Neuron (in vitro differentiated cells): ENCODE results near the gene OAF.

Source experiments
- H2AFZ ChIP-seq: one replicate; pipeline ENCODE4 v1.6.1; 2013; ENCODE audit warnings: low read depth, mild to moderate bottlenecking, inconsistent platforms, low read length, moderate library complexity
- H3K27me3 ChIP-seq: one replicate; pipeline ENCODE4 v1.6.1; 2013; ENCODE audit warnings: low read length; ENCODE audit not compliant: insufficient read depth
- H3K36me3 ChIP-seq: one replicate; pipeline ENCODE4 v1.6.1; 2013; ENCODE audit warnings: low read length; ENCODE audit not compliant: insufficient read depth
- H3K4me1 ChIP-seq: one replicate; pipeline ENCODE4 v1.6.1; 2013; ENCODE audit warnings: low read length; ENCODE audit not compliant: insufficient read depth
- H3K4me3 ChIP-seq: 2 replicates; pipeline ENCODE4 v1.5.1; 2013; ENCODE audit warnings: mild to moderate bottlenecking, low read length, moderate library complexity
- H3K9me3 ChIP-seq: one replicate; pipeline ENCODE4 v1.6.1; 2013; ENCODE audit warnings: low read length

The OAF gene

DNA sequence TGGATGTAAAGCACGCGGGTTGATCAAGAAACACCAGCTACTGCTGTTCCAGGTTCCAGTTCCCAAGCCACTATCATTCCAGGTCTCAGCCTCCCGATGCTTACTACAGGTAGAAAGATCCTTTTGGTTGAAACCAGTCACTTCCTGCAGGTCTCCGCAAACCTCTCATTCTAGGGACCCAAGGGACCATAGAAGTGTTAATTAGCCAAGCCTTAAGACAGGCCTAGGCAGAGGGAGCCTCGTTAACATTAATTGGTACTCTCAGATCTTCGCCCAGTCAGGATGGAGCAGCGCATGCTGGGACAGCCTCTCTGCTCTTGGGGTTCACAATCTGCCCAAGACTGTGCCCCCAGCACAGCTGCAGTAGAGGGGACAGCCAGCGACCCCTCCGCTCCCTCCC lies 11.2 kb upstream of the OAF start:
- no peak overlapping the region for H3K4me3 ChIP-seq
- peaks cover 11% of the 10 kb centered on the region for H3K4me1 ChIP-seq
- no peaks in the 10 kb centered on the region for H3K36me3 ChIP-seq
- no peaks in the 10 kb centered on the region for H3K9me3 ChIP-seq
- H2AFZ ChIP-seq, result no peak overlapping the region
- peaks cover 6% of the 10 kb centered on the region for H3K27me3 ChIP-seq

DNA sequence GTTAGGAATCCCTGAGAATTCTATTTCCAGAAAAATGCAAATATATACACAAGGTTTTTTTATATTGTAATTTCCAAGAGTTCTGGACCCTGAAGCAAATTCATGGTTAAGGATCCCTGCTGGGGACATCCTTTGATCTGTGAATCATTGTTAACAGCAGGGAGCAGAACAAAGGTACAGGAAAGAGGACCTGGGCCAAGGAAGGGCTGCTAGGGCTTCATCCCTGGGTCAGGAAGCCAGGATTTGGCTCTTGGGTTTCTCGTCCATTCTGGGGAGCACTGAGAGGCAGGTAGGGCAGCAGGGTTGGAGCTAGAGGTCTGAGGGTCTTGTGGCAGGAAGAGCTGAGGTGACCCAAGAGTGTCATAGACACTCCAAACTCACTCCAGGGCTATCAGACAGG lies 10.2 kb upstream of the OAF start:
- no peaks in the 10 kb centered on the region for H3K36me3 ChIP-seq
- H2AFZ ChIP-seq, result no peak overlapping the region
- H3K9me3 ChIP-seq, result no peaks in the 10 kb centered on the region
- peaks cover 6% of the 10 kb centered on the region for H3K27me3 ChIP-seq
- H3K4me1 ChIP-seq, result peaks cover 8% of the 10 kb centered on the region
- no peak overlapping the region for H3K4me3 ChIP-seq

DNA sequence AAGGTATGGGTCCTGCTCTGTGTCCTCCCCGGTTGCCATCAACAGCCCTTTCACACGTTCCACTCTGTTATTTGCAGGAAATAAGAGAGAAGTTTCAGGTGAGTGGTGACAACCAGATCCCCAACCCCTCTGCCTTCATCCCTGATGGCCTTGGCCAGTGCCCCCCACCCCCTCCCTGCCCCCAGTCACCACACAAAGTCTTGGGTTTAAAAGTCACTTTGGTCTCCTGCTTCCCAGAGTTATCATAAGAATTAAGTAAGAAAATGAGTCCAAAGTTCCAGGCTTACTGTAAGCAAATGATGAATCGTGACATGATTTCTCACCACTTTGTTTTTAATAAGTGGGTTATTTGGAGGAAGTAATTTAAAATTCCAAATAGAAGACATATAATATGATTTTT lies 9.2 kb upstream of the OAF start:
- Histone ChIP-seq H3K9me3 (no peaks in the 10 kb centered on the region), H3K4me1 (no peaks in the 10 kb centered on the region), H3K36me3 (no peaks in the 10 kb centered on the region), H3K4me3 (no peak overlapping the region), H2AFZ (no peak overlapping the region), H3K27me3 (peaks cover 6% of the 10 kb centered on the region)

DNA sequence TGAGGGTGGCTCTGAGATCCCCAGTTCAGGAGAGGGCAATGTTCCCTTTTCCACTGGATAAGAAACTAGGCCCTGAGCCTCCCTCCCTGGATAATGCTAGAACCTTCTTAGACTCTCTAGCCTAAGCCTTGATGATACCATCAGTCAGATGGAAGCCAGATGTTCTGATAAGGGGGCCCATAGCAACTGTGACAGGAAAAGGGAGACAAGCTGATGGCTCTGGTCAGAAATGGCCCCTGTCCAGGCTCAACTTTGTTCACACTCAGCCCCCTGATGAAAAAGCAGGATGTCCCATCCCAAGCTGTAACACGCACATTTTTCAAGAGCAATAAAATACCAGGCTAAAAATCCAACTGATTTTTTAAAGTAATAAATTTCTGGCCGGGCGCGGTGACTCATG lies 7.2 kb upstream of the OAF start:
- Histone ChIP-seq H3K4me1 (no peaks in the 10 kb centered on the region), H3K27me3 (peaks cover 2% of the 10 kb centered on the region), H3K4me3 (no peak overlapping the region), H3K9me3 (no peaks in the 10 kb centered on the region), H2AFZ (no peak overlapping the region), H3K36me3 (no peaks in the 10 kb centered on the region)

DNA sequence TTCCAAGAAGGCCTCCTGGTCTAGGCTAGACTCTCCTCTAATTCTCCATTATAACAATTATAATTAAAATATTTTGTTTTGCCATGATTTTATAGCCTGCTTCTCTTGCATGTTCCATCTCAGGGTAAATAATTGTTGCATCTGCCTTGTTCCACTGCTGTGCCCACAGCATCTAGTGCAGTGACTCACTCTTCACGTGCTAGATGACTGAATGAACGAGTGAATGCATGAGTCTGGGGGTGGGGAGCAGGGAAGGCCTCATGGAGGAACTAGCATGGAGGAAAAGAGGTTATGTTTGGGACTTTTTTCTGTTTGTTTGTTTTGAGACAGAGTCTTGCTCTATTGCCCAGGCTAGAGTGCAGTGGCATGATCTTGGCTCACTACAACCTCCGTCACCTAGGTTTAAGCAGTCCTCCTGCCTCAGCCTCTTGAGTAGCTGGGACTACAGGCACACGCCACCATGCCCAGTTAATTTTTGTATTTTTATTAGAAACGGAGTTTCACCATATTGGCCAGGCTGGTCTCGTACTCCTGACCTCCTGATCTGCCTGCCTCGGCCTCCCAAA lies 5.2 kb upstream of the OAF start:
- no peaks in the 10 kb centered on the region for H3K36me3 ChIP-seq
- no peak overlapping the region for H2AFZ ChIP-seq
- no peaks in the 10 kb centered on the region for H3K9me3 ChIP-seq
- H3K27me3 ChIP-seq, result no peaks in the 10 kb centered on the region
- no peak overlapping the region for H3K4me3 ChIP-seq
- peaks cover 7% of the 10 kb centered on the region for H3K4me1 ChIP-seq

DNA sequence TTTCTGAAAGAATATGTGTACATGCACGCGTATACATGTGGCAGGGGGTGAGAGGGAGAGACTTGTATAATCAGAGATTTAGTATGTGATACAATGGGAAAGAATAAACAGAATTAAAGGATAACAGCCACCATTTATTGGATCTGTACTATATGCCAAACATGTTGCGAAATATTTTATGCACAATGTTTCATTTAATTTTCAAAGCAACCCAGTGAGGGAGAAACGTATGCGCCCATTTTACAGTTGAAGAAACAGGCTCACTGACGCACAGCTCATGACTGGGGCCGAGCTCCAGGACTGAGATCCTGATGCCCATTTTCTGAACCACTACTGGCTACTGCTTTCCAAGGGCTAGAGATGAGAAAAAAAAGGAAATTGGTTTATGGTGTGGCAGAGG lies 3.3 kb upstream of the OAF start:
- Histone ChIP-seq H3K27me3 (peaks cover 5% of the 10 kb centered on the region), H3K4me3 (no peak overlapping the region), H3K36me3 (no peaks in the 10 kb centered on the region), H3K4me1 (peaks cover 13% of the 10 kb centered on the region), H3K9me3 (no peaks in the 10 kb centered on the region), H2AFZ (no peak overlapping the region)

DNA sequence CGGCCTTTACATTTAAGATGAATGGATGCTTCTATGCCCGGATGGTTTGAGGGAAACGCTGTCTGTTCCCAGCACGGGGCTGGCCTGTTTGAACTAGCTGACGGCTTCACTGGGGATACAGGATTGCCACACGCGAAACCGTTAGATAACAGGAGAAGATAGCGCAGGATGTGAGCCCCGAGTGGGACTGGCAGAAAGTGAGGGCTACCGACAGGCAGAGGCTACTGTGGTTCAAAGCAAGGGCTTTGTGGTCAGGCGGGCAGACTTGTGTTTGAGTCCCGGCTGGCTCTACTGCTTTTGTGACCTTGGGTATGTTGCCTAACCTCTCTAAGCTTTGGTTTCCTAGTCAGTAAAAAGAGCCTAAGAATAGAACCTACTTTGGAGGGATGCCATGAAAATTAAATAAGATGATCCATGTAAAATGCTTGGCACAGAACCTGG lies 2.8 kb upstream of the OAF start:
- Histone ChIP-seq H3K27me3 (peaks cover 5% of the 10 kb centered on the region), H3K4me3 (no peak overlapping the region), H3K4me1 (peaks cover 16% of the 10 kb centered on the region), H2AFZ (no peak overlapping the region), H3K9me3 (no peaks in the 10 kb centered on the region), H3K36me3 (no peaks in the 10 kb centered on the region)

DNA sequence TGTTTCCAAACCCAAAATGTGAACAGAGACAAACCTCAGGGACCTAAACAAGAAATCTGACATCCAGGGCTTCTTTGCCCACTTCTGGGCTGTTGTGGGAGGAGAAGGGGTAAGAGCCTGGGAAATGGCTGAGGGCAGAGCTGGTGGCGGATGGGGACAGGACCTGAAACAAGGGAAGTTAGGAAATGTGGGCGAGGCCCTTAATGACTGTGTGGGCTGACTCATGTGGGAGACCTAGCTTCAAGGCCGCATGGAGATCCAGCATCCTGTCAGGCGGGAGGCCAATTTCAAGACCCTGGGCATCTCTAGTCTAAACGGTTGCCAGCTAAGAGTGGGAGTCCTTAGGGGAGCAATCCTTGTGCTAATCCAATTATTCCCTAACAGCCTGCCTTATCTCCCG lies 2.1 kb upstream of the OAF start:
- no peaks in the 10 kb centered on the region for H3K36me3 ChIP-seq
- H2AFZ ChIP-seq, result no peak overlapping the region
- peaks cover 5% of the 10 kb centered on the region for H3K27me3 ChIP-seq
- no peak overlapping the region for H3K4me3 ChIP-seq
- H3K4me1 ChIP-seq, result peaks cover 16% of the 10 kb centered on the region
- H3K9me3 ChIP-seq, result no peaks in the 10 kb centered on the region

DNA sequence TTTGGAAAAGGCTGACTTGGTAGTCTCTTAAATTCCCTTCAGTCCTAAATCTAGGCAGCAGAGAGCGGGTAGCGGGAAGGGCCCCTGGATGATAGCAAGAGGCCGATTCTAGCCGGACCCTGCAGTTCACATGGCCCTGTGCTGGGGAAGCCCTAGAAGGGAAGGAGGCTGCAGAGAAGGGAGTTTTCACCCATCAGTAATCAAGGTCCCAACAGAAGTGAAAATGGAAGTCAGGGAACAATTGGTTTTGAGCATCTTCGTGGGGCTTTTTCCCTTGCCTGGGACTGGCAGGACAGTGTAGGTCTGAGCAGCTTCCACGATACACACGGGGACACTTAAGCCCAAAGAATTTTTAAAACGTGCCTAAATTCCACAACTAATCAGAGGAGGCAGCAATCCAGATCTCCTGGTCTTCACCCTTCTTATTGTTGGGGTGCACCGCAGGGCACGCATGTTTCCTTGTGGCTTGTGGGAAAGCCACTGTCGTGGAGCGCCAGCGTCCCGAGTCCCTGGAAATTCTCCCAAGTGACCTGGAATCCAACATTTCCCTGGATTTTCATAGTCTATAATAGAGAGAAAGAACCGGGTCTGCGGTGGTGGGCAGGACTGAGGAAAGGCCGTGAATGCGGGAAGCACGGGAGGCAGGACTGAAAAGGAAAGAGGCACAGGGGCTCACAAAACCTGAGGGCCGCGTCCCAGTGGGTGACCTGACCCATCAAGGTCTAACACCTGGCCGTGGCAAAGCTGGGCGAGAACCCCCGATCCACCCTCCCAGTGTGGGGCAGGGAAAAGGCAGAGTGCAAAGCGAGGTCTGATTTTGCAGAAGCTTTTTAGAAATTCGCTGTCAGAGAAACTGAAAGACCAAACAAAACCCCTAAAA lies 846 bp upstream of the OAF start:
- Histone ChIP-seq H3K36me3 (no peaks in the 10 kb centered on the region), H3K4me3 (peak overlapping the region; percentile 53), H2AFZ (peak overlapping the region; percentile 80), H3K27me3 (peaks cover 5% of the 10 kb centered on the region), H3K4me1 (peaks cover 16% of the 10 kb centered on the region), H3K9me3 (no peaks in the 10 kb centered on the region)

DNA sequence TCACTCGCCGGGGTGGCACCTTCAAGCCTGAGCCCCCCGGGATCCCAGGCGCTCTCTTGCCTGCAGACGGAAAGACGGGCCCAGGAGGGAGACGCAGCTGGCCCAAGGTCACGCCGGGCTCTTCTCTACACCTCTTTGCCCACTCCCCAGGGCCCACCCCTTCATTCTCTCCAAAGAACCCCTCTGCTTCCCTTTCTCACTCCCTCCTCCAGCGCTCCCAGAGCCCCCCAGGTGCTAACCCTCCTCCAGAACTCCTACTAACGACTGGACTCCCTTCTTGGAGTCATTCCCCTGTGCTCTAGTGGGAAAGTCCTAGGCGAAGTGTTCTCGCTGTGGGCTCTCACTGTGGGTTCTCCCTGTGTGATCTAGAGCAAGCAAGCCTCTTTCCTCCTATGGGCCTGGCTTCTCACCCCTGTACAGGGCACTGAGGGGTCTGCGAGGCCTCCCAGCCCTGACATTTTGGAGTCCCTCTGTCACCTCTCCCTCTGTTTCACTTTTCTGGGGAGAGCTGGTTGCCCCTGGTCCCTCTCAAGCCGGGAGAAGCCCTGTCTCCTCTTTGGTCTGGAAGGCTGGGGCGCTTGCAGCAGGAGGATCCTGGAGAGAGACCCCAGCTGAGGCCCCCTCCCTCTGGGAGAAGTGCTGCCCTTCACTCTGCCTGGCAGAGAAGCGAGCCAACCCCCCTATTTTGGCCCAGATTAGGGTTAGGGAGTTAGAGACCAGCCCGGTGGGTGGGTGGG lies 858 bp downstream of the OAF start:
- Histone ChIP-seq H3K4me3 (peak overlapping the region; percentile 53), H3K4me1 (peaks cover 16% of the 10 kb centered on the region), H2AFZ (peak overlapping the region; percentile 80), H3K9me3 (no peaks in the 10 kb centered on the region), H3K27me3 (peaks cover 5% of the 10 kb centered on the region), H3K36me3 (no peaks in the 10 kb centered on the region)

DNA sequence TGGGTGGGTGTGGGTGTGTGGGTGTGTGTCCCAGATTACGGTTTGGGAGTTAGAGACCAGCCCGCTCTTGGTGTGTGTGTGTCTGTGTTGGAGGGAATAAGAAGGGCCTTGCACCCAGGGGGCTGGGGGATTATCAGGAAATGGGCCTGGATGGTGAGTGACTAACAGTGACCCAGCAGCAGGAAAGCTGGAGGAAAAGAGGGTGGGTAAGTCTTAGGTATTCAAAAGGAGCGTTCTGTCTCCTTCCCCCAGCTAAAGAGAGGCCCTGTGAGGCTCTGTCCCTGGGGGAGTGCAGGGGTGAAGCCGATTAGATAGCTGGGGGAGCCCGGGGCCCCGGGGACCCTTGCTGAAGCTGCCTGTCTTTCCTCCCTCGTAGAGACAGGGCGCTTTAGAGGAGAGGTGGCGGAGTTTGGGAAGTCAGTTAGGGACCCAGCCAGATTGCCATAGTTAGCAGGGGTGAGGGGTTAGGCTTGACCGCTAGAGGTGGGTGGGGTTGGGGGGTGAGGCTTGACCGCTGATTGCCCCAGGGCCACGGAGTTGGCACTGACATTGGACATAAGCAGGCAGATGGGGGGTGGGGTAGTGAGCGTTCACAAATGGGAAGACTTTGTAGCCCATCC lies 1.5 kb downstream of the OAF start:
- H3K4me3 ChIP-seq, result no peak overlapping the region
- H3K27me3 ChIP-seq, result peaks cover 5% of the 10 kb centered on the region
- H3K9me3 ChIP-seq, result no peaks in the 10 kb centered on the region
- H3K4me1 ChIP-seq, result peaks cover 16% of the 10 kb centered on the region
- H3K36me3 ChIP-seq, result no peaks in the 10 kb centered on the region
- H2AFZ ChIP-seq, result no peak overlapping the region

DNA sequence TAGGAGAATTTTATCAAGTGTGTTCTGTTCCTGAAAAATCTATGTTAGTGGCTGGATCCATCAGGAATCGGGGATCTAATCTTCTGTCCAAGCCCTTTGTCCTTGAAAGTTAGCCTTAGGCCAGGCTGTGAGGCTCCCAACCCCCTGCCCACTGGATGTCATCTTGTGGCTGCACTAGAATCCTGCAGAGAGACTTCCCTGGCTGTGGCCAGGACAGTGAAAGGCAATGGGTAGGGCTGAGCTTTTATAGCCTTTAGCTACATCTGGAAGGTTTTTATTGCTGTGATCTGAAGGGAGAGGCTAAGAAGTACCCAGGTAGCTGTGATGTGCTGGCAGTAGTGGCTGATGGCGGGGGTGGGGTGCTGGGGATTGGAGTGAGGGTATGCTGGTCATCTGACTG lies 2.1 kb downstream of the OAF start:
- no peaks in the 10 kb centered on the region for H3K9me3 ChIP-seq
- peaks cover 20% of the 10 kb centered on the region for H3K4me1 ChIP-seq
- H3K36me3 ChIP-seq, result no peaks in the 10 kb centered on the region
- H3K27me3 ChIP-seq, result peaks cover 5% of the 10 kb centered on the region
- H2AFZ ChIP-seq, result no peak overlapping the region
- H3K4me3 ChIP-seq, result no peak overlapping the region

DNA sequence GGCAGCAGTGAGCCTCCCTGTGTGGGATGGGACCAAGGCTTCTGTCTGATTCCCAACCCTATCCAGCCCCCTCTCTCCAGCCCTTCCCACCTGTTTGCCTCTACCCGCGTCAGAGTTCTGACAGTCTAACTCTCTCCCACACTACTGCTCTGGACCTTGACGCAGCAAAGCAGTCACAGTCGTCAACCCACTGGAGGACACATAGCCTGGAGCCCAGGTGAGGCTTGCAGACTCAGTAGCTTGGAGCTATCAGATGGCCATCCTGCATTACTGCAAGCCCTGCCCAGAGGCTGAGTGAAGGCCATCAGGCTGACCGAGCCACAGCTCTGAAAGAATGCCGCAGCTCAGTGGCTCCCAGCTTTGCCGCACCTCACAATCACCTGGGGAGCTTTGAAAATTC lies 3.7 kb downstream of the OAF start:
- peaks cover 27% of the 10 kb centered on the region for H3K4me1 ChIP-seq
- no peaks in the 10 kb centered on the region for H3K36me3 ChIP-seq
- H3K9me3 ChIP-seq, result no peaks in the 10 kb centered on the region
- H3K27me3 ChIP-seq, result peaks cover 5% of the 10 kb centered on the region
- H3K4me3 ChIP-seq, result no peak overlapping the region
- H2AFZ ChIP-seq, result no peak overlapping the region
